MG63 (cell line): ENCODE results near the gene PPDPF. TPM values are rescaled to one million over a fixed set of nuclear protein-coding genes. Genes with fewer than 3 reads are reported as not detected.

Source experiments
- DNase-seq: peaks from one replicate; pipeline ENCODE4 v3.0.0-alpha.2; 2020
- H3K27me3 ChIP-seq: fragments of 250-450 bp; sonication (Bioruptor Pico); 2 replicates; pipeline ENCODE4 v1.5.1; 2020; ENCODE audit warnings: mild to moderate bottlenecking, moderate library complexity
- H3K36me3 ChIP-seq: fragments of 250-450 bp; sonication (Bioruptor Pico); 2 replicates; pipeline ENCODE4 v1.5.1; 2020; ENCODE audit warnings: mild to moderate bottlenecking, moderate library complexity
- H3K4me3 ChIP-seq: fragments of 250-450 bp; sonication (Bioruptor Pico); 2 replicates; pipeline ENCODE4 v1.5.1; 2020; ENCODE audit warnings: mild to moderate bottlenecking, moderate library complexity
- H3K9me3 ChIP-seq: fragments of 250-450 bp; sonication (Bioruptor Pico); 2 replicates; pipeline ENCODE4 v1.5.1; 2020; ENCODE audit warnings: mild to moderate bottlenecking, moderate library complexity
- total RNA-seq: library from RNA; depleted of rRNA; stranded (reverse); fragments of >200 nt; shearing (Covaris generic); gene quantifications from 2 replicates; pipeline ENCODE4 v1.2.3, GENCODE V29; 2014; ENCODE audit warnings: low replicate concordance

PPDPF gene
- total RNA-seq, 1 experiment from 2014 or later = 21.4 TPM

DNA sequence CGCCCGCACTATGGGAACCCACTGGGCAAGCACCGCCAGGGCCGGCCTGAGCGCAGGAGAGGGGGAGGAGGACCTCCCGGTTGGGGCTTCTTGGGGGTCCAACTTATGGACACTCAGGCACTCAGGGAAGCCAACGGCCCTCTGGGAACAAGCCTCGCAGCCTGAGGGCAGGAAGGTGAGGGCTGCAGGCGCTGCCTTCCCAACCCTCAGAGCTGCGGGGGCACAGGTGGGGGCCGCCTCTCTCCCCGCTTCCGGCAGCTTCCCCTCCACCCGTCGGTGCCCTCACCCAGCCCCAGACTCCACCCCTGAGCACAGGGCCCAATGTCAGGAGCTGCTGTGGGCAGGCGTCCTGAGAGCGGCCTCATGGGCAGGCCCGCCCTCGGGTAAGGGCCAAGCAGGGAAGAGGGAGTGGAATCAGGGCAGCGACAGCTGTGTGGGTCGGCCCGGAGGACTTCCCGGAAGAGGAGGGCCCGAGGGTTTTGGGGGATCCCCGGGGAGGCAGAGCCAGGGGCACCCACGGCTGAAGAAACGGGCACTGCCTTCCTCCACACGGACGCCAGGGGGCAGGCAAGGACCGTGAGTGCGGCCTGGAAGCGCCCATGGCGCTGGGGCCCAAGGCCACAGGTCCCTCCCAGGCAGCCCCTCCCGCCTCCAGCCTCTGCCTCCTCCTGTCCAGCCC lies 17.1 kb downstream of the PPDPF start:
- DNase-seq = peak; percentile 99
- no peaks in the 10 kb centered on the region for H3K27me3 ChIP-seq
- no peaks in the 10 kb centered on the region for H3K36me3 ChIP-seq
- H3K4me3 ChIP-seq = peak overlapping the region; percentile 36
- H3K9me3 ChIP-seq = no peaks in the 10 kb centered on the region

DNA sequence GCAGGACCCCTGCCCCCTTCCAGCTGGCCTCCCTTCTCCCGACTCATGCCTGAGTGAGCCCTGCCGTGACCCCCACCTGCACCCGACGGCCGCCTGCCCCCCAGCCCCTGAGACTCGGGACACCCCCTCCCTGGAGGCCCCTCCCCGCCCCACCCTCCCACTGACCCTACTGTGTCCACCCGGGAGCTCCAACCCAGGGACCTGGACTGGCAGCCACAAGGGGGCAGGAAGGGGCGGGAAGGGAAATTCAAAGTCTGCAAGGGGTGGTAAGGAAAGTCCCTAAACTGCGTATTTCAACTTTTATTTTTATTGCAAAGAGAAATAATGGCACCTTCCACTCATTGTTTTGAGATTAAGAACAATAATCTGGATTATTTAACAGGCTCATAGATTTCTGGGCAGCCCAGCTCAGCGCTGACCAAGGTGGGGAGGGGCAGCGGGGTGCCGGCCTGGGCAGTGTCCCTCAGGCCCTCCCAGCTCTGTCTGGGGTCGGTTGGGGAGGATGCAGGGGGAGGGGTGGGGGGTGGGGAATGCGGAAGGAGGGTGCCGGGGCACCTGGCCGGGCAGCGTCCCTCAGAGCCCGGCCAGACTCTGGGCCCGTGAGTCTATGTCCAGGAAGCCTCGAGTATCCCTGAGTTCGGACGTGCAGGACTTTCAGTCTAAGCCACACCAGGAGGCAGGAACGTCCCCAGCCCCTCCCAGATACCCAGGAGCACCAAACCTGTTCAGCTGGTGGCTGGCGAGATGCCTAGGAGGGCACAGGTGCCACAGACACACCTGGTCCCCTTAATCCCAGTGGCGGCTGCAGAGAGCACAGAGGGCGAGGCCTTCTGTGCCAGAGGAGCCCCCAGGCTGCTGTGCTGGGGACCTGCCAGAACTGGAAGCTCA lies 17.9 kb downstream of the PPDPF start:
- Histone ChIP-seq H3K9me3 (no peaks in the 10 kb centered on the region), H3K27me3 (no peaks in the 10 kb centered on the region), H3K4me3 (peak overlapping the region; percentile 36), H3K36me3 (no peaks in the 10 kb centered on the region)
- DNase-seq = no peak

DNA sequence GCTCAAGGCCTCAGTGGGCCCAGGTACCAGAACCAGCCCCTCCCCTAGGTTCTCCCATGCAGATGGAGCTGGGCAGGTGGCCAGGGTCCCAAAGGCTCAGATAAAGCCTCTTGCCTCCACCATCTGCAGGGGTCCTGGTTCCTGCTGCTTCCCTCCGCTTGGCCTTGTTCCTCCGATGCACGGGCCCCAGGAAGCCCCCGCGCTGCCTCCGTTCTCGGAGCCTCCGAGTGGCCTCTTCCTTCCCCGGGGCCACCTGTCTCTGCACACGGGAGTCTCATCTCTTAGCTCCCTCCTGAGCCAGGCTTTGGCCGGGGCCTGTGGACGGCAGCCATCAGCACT lies 18.5 kb downstream of the PPDPF start:
- Histone ChIP-seq H3K9me3 (no peaks in the 10 kb centered on the region), H3K4me3 (no peak overlapping the region)

DNA sequence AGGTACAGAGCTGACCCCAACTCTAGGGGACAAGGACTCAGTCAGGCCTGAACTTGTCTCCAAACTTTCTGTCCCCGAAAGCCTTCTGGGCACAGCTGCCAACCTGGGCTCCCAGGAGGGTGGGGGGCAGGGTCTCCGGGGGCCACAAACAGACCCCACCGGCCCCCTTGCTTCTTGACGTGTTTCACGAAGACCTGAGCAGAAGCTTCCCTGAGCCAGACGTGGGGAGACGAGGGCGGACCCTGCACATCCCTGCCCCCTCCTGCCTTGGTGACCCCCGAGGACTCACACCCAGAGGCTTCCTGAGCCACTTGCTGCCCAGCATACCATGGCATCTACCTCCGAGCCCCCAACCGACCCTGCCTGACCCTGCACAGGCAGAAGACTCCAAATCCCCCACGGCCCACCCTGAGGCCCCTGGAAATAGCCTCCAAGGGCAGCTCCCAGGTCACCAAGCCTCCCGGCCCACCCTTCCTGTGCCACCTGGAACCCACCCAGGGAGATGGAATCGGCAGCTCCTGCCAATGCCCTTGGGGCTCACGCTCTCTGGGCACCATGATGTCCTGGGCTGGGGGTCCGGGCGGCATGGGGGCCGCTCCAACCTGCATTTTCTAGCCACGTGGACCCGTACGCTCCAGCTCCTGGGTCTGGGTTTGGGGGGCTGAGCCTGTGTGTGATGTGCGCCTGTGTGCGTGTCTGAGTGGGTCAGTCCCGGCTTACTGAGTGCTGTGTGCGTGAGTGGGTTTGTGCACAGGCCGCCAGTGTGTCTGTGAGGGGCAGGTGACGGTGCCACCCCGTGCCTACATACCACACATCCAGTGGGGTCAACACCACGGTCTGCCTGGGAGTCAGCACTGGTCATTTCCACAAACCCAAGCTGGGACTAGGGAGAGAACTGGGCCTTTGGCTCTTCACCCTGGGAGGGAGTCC lies 19.1 kb downstream of the PPDPF start:
- no peak for DNase-seq
- H3K9me3 ChIP-seq = no peaks in the 10 kb centered on the region
- no peaks in the 10 kb centered on the region for H3K27me3 ChIP-seq
- no peak overlapping the region for H3K4me3 ChIP-seq
- no peaks in the 10 kb centered on the region for H3K36me3 ChIP-seq

More for the DNA sequence above, 18.5 kb downstream of the PPDPF start:
- Histone ChIP-seq H3K27me3 (no peaks in the 10 kb centered on the region), H3K36me3 (no peaks in the 10 kb centered on the region)
- DNase-seq = no peak

GRCh38 chr20:63540417-63541186 lies 20.0 kb downstream of the PPDPF start:
- DNase-seq = peak; percentile 33
- H3K4me3 ChIP-seq = no peak overlapping the region
- H3K9me3 ChIP-seq = no peaks in the 10 kb centered on the region
- H3K36me3 ChIP-seq = no peaks in the 10 kb centered on the region
- no peaks in the 10 kb centered on the region for H3K27me3 ChIP-seq

GRCh38 chr20:63541371-63541770 lies 20.8 kb downstream of the PPDPF start:
- no peak for DNase-seq

DNA sequence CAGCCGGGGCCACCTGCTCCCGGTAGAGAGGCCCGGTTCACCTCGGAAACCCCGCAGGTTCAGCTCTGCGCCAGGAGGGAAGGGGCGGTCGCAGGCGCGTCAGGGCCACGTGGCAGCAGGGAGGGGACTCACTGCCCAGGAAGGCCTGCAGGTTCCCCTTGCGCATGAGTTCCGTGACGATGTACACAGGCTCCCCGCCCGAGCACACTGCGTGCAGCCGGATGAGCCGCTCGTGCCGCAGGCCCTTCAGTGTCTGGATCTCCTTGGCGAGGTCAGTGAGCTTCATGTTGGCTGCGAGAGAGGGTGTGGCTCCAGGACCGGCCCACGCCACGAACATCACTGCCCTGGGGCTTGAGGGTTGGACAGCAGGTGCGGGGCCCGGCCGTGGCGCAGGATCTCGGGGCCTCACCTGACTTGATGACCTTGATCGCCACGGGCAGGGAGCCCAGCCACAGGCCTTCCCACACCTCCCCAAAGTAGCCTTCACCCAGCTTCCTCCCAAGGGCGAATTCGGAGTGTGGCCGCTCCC lies 21.5 kb downstream of the PPDPF start:
- no peak for DNase-seq
- Histone ChIP-seq H3K36me3 (no peaks in the 10 kb centered on the region), H3K27me3 (no peaks in the 10 kb centered on the region), H3K4me3 (no peak overlapping the region), H3K9me3 (no peaks in the 10 kb centered on the region)

More at GRCh38 chr20:63541371-63541770, 20.8 kb downstream of the PPDPF start:
- Histone ChIP-seq H3K27me3 (no peaks in the 10 kb centered on the region), H3K4me3 (no peak overlapping the region), H3K9me3 (no peaks in the 10 kb centered on the region), H3K36me3 (no peaks in the 10 kb centered on the region)

DNA sequence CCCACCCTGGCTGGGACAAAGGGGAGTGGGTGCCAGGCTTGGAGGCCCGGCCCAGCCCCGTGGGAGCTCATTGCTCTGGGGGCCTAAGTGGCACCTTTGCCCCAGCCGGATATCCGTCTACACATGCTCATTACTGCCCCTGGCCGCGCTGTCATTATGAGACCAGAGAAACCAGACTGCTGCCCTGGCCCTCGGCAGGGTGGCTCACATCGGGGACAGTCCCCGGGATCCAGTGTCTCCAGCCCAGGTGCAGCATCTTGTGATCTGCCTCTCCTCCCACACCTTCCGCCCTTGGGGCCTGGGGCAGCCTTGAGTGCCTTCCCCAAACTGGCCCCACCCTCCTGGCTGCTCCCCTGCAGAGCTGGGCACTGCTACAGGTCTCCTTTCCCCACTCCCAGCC lies 22.1 kb downstream of the PPDPF start:
- no peaks in the 10 kb centered on the region for H3K36me3 ChIP-seq
- DNase-seq = no peak
- no peak overlapping the region for H3K4me3 ChIP-seq
- H3K27me3 ChIP-seq = no peaks in the 10 kb centered on the region
- no peaks in the 10 kb centered on the region for H3K9me3 ChIP-seq

GRCh38 chr20:63543131-63543530 lies 22.6 kb downstream of the PPDPF start:
- no peak for DNase-seq
- no peaks in the 10 kb centered on the region for H3K9me3 ChIP-seq
- no peaks in the 10 kb centered on the region for H3K27me3 ChIP-seq
- no peaks in the 10 kb centered on the region for H3K36me3 ChIP-seq
- no peak overlapping the region for H3K4me3 ChIP-seq

GRCh38 chr20:63543733-63544132 lies 23.2 kb downstream of the PPDPF start:
- H3K4me3 ChIP-seq = no peak overlapping the region
- H3K27me3 ChIP-seq = no peaks in the 10 kb centered on the region
- DNase-seq = no peak
- H3K9me3 ChIP-seq = no peaks in the 10 kb centered on the region
- no peaks in the 10 kb centered on the region for H3K36me3 ChIP-seq

GRCh38 chr20:63544241-63544957 lies 23.8 kb downstream of the PPDPF start:
- no peaks in the 10 kb centered on the region for H3K9me3 ChIP-seq
- H3K36me3 ChIP-seq = no peaks in the 10 kb centered on the region
- H3K27me3 ChIP-seq = no peaks in the 10 kb centered on the region
- H3K4me3 ChIP-seq = no peak overlapping the region
- no peak for DNase-seq

DNA sequence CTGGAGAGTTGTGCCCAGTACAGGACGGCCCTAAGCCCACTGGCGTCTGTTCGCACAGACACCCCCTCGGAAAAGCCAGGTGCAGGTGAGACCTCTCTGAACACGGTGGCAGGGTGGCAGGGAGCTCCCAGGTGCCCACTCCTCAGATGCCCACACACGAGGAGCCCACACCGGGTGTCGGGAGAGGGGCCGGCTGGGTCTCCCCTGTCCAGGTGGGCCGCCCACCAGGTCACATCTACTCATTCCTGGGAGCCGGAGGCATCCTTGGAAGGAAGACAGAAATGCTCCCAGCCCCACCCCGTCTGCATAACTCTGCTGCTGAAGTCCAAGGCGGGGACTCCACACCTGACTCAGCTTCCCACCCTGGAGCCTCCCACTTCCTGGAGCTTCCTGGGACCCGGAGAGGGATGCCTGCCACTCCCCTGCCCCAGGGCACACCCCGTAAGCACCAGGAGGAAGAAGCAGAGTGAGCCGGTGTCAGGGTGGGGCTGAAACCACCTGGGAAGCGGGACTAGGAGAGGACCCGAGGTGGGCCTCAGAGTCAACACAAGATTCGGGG lies 24.5 kb downstream of the PPDPF start:
- Histone ChIP-seq H3K4me3 (no peak overlapping the region), H3K9me3 (no peaks in the 10 kb centered on the region), H3K36me3 (no peaks in the 10 kb centered on the region), H3K27me3 (no peaks in the 10 kb centered on the region)
- peak; percentile 44 for DNase-seq

DNA sequence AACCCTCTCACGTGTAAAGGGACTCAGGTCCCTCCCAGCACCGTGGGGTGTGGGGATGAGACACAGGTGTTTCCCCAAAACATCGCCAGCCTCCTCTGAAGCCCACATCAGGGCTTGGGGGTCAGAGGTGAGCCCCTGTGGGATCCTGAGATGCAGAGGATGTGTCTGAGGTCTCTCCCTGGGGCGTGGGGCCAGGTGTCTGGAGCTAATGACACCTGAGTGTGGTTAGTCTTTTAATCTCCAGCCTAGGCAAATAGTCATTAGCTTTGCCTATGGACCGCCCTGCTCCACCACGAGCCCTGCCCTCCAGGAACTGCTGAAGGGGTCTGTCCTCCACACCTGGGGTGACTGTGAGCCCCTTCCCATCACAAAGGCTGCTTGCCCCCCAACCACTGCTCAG lies 25.2 kb downstream of the PPDPF start:
- DNase-seq = no peak
- H3K4me3 ChIP-seq = no peak overlapping the region
- H3K27me3 ChIP-seq = no peaks in the 10 kb centered on the region
- H3K36me3 ChIP-seq = no peaks in the 10 kb centered on the region
- H3K9me3 ChIP-seq = no peaks in the 10 kb centered on the region

DNA sequence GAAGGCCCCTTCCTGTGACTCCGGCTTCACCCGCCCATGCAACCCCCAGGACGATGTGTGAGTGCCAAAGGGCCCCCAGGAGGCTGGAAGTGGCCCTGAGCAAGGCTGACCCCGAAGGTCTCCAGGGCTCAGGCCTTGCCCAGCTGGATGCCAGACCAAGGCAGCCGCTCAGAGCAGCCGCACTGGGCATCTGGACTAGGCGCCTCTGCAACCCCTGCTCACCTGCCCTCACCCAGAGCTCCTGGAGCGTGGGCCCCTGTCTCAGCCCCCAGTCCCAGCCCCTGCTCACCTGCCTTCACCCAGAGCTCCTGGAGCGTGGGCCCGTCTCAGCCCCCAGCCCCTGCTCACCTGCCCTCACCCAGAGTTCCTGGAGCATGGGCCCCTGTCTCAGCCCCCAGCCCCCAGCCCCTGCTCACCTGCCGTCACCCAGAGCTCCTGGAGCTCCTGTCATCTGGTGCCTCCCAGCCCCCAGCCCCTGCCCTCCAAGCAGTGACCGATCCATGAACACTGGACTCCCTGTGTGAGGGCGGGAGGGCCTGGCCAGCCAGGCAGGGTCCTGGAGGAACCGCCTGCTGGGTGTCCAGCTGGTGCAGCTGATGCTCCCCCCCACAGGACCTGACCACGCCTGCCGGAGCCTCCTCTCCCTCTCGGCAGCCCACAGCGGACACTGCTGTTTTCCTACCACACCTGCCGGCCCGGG lies 25.8 kb downstream of the PPDPF start:
- H3K27me3 ChIP-seq = no peaks in the 10 kb centered on the region
- DNase-seq = no peak
- H3K4me3 ChIP-seq = no peak overlapping the region
- no peaks in the 10 kb centered on the region for H3K9me3 ChIP-seq
- no peaks in the 10 kb centered on the region for H3K36me3 ChIP-seq
